OCI-LY7 (cell line): ENCODE measurements around the gene ERGIC1. TPM values are rescaled to one million over a fixed set of nuclear protein-coding genes. Genes with fewer than 3 reads are reported as not detected.

ENCODE experiments used
- BruUV-seq: library from RNA; stranded (reverse); fragments of 400-500 nt; replicated peaks from 2 replicates; lab custom pipeline; 2021; lab: Mats Ljungman, UMichigan
- CTCF ChIA-PET: fragments of 300-600 bp; sonication (Branson Sonifier 250); formaldehyde crosslinking; loops from one replicate; lab custom pipeline; 2022; ENCODE audit warnings: antibody characterized with exemption; ENCODE audit not compliant: unreplicated experiment; lab: Charles Lee
- POLR2A ChIA-PET: fragments of 300-600 bp; sonication (Branson Sonifier 250); formaldehyde crosslinking; loops from one replicate; lab custom pipeline; 2022; ENCODE audit warnings: antibody characterized with exemption; lab: Charles Lee
- DNase-seq: peaks from one replicate; pipeline ENCODE4 v3.0.0-alpha.2; 2015; ENCODE audit warnings: low spot score
- H2AFZ ChIP-seq: fragments of 200-600 bp; sonication (generic), shearing (Covaris generic); 2 replicates; pipeline ENCODE4 v1.6.1; 2014; ENCODE audit warnings: mild to moderate bottlenecking, antibody characterized with exemption, low read length, moderate library complexity
- H3K27ac ChIP-seq: fragments of 200-600 bp; sonication (generic); 2 replicates; pipeline ENCODE4 v1.5.1; 2014; ENCODE audit warnings: mixed run types, low read depth, mild to moderate bottlenecking, moderate library complexity, low read length, inconsistent platforms; ENCODE audit not compliant: poor library complexity, severe bottlenecking
- H3K36me3 ChIP-seq: fragments of 200-600 bp; sonication (generic); 2 replicates; pipeline ENCODE4 v1.6.1; 2014; ENCODE audit warnings: mild to moderate bottlenecking, antibody characterized with exemption, low read length, moderate library complexity, mixed read lengths; ENCODE audit not compliant: insufficient read depth
- H3K4me1 ChIP-seq: fragments of 200-600 bp; sonication (generic); 2 replicates; pipeline ENCODE4 v1.5.1; 2014; ENCODE audit warnings: mild to moderate bottlenecking, low read length; ENCODE audit not compliant: insufficient read depth, poor library complexity, severe bottlenecking
- H3K4me2 ChIP-seq: fragments of 200-600 bp; sonication (generic); 2 replicates; pipeline ENCODE4 v1.6.1; 2014; ENCODE audit warnings: mild to moderate bottlenecking, low read length
- H3K4me3 ChIP-seq: fragments of 200-600 bp; sonication (generic); 2 replicates; pipeline ENCODE4 v1.5.1; 2014; ENCODE audit warnings: mild to moderate bottlenecking, low read depth, low read length; ENCODE audit not compliant: poor library complexity, severe bottlenecking
- H3K79me2 ChIP-seq: fragments of 200-600 bp; sonication (generic); 2 replicates; pipeline ENCODE4 v1.6.1; 2016; ENCODE audit warnings: low read depth, mild to moderate bottlenecking, low read length, moderate library complexity, mixed read lengths; ENCODE audit not compliant: insufficient read depth
- H3K9me2 ChIP-seq: fragments of 200-600 bp; sonication (generic); 2 replicates; pipeline ENCODE4 v1.6.1; 2016; ENCODE audit warnings: mild to moderate bottlenecking, low read length, mixed read lengths; ENCODE audit not compliant: insufficient read depth
- H3K9me3 ChIP-seq: fragments of 200-600 bp; sonication (generic); 2 replicates; pipeline ENCODE4 v1.6.1; 2014; ENCODE audit warnings: mild to moderate bottlenecking, mixed run types, low read length, mixed read lengths
- H4K20me1 ChIP-seq: fragments of 200-600 bp; sonication (generic); 2 replicates; pipeline ENCODE4 v1.6.1; 2014; ENCODE audit warnings: mild to moderate bottlenecking, antibody characterized with exemption, low read length, moderate library complexity, mixed read lengths; ENCODE audit not compliant: insufficient read depth
- EZH2phosphoT487 ChIP-seq: fragments of 200-600 bp; sonication (generic); IDR thresholded peaks from 2 replicates; pipeline ENCODE4 v1.6.1; 2018; ENCODE audit warnings: low read depth, borderline replicate concordance, mild to moderate bottlenecking, mixed run types, antibody characterized with exemption, low read length, moderate library complexity, mixed read lengths
- intact Hi-C: fragments of 100-400 bp; cut with micrococcal nuclease; formaldehyde crosslinking; loops from one replicate; pipeline ENCODE4 v1.10.0; 2022; ENCODE audit not compliant: unreplicated experiment
- total RNA-seq, 2 experiments: library from RNA; depleted of rRNA in 1 of 2; stranded (reverse); fragments of >200 nt in 1 of 2; shearing (Covaris generic) in 1 of 2; gene quantifications; 2 replicates each; pipeline ENCODE4 v1.2.3, GENCODE V29; 2014 to 2022
- TF ChIP-seq, protein P1 (sequence below): fragments of 200-600 bp; sonication (generic); conservative IDR thresholded peaks from 2 replicates; pipeline ENCODE4 v1.5.1; 2014; ENCODE audit warnings: mild to moderate bottlenecking, antibody characterized with exemption, low read length, moderate library complexity, mixed read lengths

Gene ERGIC1
- total RNA-seq, 2 experiments from 2014 or later, result 125 to 178 TPM

DNA sequence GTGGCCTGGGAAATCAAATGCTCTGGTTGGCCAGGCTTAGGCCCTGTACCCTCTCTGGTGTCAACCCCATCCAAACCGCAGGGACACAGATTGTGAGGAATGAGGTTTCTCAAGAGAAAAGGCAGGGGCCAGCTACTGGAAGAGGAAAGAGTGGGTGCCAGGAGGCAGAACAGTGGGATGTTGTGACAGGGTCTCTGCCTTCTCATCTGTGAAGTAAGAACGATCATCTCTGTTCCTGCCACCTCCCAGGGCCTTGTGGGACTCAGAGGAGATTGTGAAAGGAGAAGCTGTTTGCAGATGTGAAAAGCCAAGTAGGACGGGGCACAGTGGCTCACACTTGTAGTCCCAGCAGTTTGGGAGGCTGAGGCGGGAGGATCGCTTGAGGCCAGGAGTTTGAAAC is 102.3 kb downstream of the ERGIC1 start:
- no peak for TF ChIP-seq EZH2phosphoT487
- TF ChIP-seq, protein P1, sequence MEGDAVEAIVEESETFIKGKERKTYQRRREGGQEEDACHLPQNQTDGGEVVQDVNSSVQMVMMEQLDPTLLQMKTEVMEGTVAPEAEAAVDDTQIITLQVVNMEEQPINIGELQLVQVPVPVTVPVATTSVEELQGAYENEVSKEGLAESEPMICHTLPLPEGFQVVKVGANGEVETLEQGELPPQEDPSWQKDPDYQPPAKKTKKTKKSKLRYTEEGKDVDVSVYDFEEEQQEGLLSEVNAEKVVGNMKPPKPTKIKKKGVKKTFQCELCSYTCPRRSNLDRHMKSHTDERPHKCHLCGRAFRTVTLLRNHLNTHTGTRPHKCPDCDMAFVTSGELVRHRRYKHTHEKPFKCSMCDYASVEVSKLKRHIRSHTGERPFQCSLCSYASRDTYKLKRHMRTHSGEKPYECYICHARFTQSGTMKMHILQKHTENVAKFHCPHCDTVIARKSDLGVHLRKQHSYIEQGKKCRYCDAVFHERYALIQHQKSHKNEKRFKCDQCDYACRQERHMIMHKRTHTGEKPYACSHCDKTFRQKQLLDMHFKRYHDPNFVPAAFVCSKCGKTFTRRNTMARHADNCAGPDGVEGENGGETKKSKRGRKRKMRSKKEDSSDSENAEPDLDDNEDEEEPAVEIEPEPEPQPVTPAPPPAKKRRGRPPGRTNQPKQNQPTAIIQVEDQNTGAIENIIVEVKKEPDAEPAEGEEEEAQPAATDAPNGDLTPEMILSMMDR, result no peak
- peaks cover 74% of the 10 kb centered on the region for H3K36me3 ChIP-seq
- H3K9me3 ChIP-seq, result no peaks in the 10 kb centered on the region
- ChIA-PET CTCF (no interaction called here), POLR2A (interaction anchor here (0.6 kb wide), 1 partner anchor 823 kb away, joined by 3 read pairs; no protein-coding TSS in a partner anchor)
- no peaks in the 10 kb centered on the region for H3K9me2 ChIP-seq
- no peaks in the 10 kb centered on the region for H3K4me1 ChIP-seq
- no peak overlapping the region for H3K27ac ChIP-seq
- H2AFZ ChIP-seq, result no peak overlapping the region
- no TSS peak for BruUV-seq
- H3K4me3 ChIP-seq, result no peak overlapping the region
- DNase-seq, result no peak
- intact Hi-C loops, result no loop called here
- no peaks in the 10 kb centered on the region for H3K79me2 ChIP-seq
- no peaks in the 10 kb centered on the region for H4K20me1 ChIP-seq
- no peak overlapping the region for H3K4me2 ChIP-seq

DNA sequence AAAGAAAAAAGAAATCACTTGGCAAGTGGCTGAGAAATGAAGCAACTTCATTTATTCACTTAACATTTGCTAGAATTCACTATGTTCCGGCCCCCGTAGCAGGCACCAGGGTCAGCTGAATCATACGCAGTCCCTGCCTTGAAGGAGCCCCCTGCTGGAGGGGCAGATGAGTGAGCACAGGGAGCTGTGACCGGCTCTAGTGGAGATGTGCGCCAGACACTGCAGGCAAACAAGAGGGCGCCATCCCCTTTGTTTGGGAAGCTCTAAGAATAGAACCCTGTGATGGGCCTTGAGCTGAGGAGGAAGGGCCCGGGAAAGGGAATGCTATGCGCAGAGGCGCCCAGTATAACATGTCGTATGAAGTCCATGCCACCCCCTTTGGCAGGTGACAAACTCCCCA is 105.0 kb downstream of the ERGIC1 start:
- ChIA-PET CTCF (no interaction called here), POLR2A (no interaction called here)
- TF ChIP-seq, protein P1, result peak; percentile 63
- no peak for TF ChIP-seq EZH2phosphoT487
- Histone ChIP-seq H3K4me2 (no peak overlapping the region), H3K9me3 (no peaks in the 10 kb centered on the region), H4K20me1 (no peaks in the 10 kb centered on the region), H2AFZ (no peak overlapping the region), H3K4me3 (no peak overlapping the region), H3K4me1 (no peaks in the 10 kb centered on the region), H3K79me2 (no peaks in the 10 kb centered on the region), H3K9me2 (no peaks in the 10 kb centered on the region), H3K27ac (no peak overlapping the region), H3K36me3 (peaks cover 66% of the 10 kb centered on the region)
- no TSS peak for BruUV-seq
- DNase-seq, result no peak
- intact Hi-C loops, result no loop called here

DNA sequence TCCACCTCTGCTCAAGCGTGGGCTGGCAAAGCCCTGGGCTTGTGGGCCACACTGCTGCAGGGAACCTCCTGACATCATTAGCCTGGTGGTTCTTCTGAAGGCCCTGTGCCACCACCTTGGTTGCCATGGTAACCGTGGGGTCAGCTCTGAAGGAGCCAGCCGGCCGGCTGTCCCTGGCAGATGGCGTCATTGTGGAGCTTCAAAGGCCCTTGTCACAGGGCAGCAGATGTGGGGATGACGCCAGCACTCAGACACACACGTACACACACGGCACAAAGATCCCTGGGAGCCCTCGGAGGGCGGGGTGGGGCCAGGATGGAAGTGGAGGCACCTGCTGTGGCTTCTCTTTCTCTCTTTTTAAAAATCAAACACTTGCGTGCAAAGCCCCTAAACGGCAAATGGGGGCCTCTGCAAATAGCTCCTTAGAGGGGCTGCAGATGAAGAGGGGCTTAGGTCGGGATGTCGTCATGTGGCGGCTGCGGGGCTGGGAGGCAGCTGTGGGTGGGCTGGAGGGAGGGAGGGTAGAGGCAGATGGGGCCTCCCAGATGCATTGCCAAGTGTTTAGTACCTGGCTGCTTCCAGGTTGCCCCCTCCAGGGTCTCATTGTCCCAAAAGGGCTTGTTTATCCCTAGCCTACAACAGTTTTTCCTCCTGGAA is 105.7 kb downstream of the ERGIC1 start:
- H3K9me2 ChIP-seq, result no peaks in the 10 kb centered on the region
- H3K4me2 ChIP-seq, result no peak overlapping the region
- CTCF ChIA-PET, result interaction anchor here (0.6 kb wide), 2 partner anchors 268 to 309 kb away, joined by 5 read pairs; no protein-coding TSS in a partner anchor
- no peaks in the 10 kb centered on the region for H4K20me1 ChIP-seq
- POLR2A ChIA-PET, result interaction anchor here (0.6 kb wide), 1 partner anchor 1951 kb away, joined by 3 read pairs; no protein-coding TSS in a partner anchor
- H3K4me3 ChIP-seq, result no peak overlapping the region
- H2AFZ ChIP-seq, result no peak overlapping the region
- DNase-seq, result no peak
- no peaks in the 10 kb centered on the region for H3K4me1 ChIP-seq
- H3K36me3 ChIP-seq, result peaks cover 62% of the 10 kb centered on the region
- H3K9me3 ChIP-seq, result no peaks in the 10 kb centered on the region
- H3K27ac ChIP-seq, result no peak overlapping the region
- intact Hi-C loops, result no loop called here
- no peaks in the 10 kb centered on the region for H3K79me2 ChIP-seq
- no TSS peak for BruUV-seq
- TF ChIP-seq, protein P1, result no peak
- TF ChIP-seq EZH2phosphoT487, result no peak
